ENCODE results near the gene MECP2. TPM values are rescaled to one million over a fixed set of nuclear protein-coding genes. Genes with fewer than 3 reads are reported as not detected.

The MECP2 gene
- total RNA-seq, 1 experiment from 2014 or later: 47.3 TPM

- Histone ChIP-seq H3F3A (ENCODE audit: low read length, unreplicated experiment) (no peaks in the 10 kb centered on the region), H3K9me3 (ENCODE audit: low read length) (no peaks in the 10 kb centered on the region), H3K4me2 (ENCODE audit: low read length) (peak overlapping the region; percentile 100), H3K4me3 (ENCODE audit: low read length) (peak overlapping the region; percentile 97), H4K20me1 (ENCODE audit: low read length) (no peaks in the 10 kb centered on the region), H2AFZ (ENCODE audit: low read length) (no peak overlapping the region), H3K9ac (ENCODE audit: low read length) (peak overlapping the region; percentile 95), H3K79me2 (ENCODE audit: low read length) (peaks cover 51% of the 10 kb centered on the region), H3K36me3 (ENCODE audit: low read depth, low read length) (peaks cover 18% of the 10 kb centered on the region), H3K27ac (ENCODE audit: low read length) (peak overlapping the region; percentile 48), H3K4me1 (ENCODE audit: insufficient read depth, low read length) (peaks cover 24% of the 10 kb centered on the region), H3K27me3 (ENCODE audit: low read length) (no peaks in the 10 kb centered on the region), H3K9me2 (replicated peaks; ENCODE audit: low read length) (no peaks in the 10 kb centered on the region)
- POLR2A ChIA-PET (ENCODE audit: unreplicated experiment): no interaction called here
- BruUV-seq (replicated peaks): TSS peak; percentile 43
- TF ChIP-seq EZH2 (IDR thresholded peaks at IDR 0.05; ENCODE audit: low read length, unreplicated experiment) (no peak), CTCF (conservative IDR thresholded peaks at IDR 0.05; ENCODE audit: low read depth, low read length) (no peak), EZH2phosphoT487 (IDR thresholded peaks at IDR 0.05; ENCODE audit: borderline replicate concordance, low read length) (no peak)
- DNase-seq (no peak), ATAC-seq (no peak)
- intact Hi-C loops (cut with micrococcal nuclease): no loop called here
- CTCF ChIA-PET: no interaction called here
These were observed 78.9 kb downstream of the MECP2 start for GRCh38 chrX:154018518-154019060.

GRCh38 chrX:154017766-154018517 lies 79.6 kb downstream of the MECP2 start:
- TF ChIP-seq CTCF (conservative IDR thresholded peaks at IDR 0.05; ENCODE audit: low read depth, low read length) (0 out of 2 replicates have a peak, but pooled peaks have one; percentile 9), EZH2phosphoT487 (IDR thresholded peaks at IDR 0.05; ENCODE audit: borderline replicate concordance, low read length) (no peak), EZH2 (IDR thresholded peaks at IDR 0.05; ENCODE audit: low read length, unreplicated experiment) (no peak)
- POLR2A ChIA-PET (ENCODE audit: unreplicated experiment): no interaction called here
- BruUV-seq (replicated peaks): no TSS peak
- H3K4me2 ChIP-seq (ENCODE audit: low read length): peak overlapping the region; percentile 100
- peaks cover 51% of the 10 kb centered on the region for H3K79me2 ChIP-seq (ENCODE audit: low read length)
- H3K36me3 ChIP-seq (ENCODE audit: low read depth, low read length): peaks cover 24% of the 10 kb centered on the region
- no peak overlapping the region for H3K27ac ChIP-seq (ENCODE audit: low read length)
- no peak for DNase-seq
- 0 out of 2 replicates have a peak, but pooled peaks cover 3% of the 10 kb centered on the region for H4K20me1 ChIP-seq (ENCODE audit: low read length)
- peak overlapping the region; percentile 97 for H3K4me3 ChIP-seq (ENCODE audit: low read length)
- H3K27me3 ChIP-seq (ENCODE audit: low read length): no peaks in the 10 kb centered on the region
- H2AFZ ChIP-seq (ENCODE audit: low read length): no peak overlapping the region
- peaks cover 24% of the 10 kb centered on the region for H3K4me1 ChIP-seq (ENCODE audit: insufficient read depth, low read length)
- H3F3A ChIP-seq (ENCODE audit: low read length, unreplicated experiment): no peaks in the 10 kb centered on the region
- CTCF ChIA-PET: no interaction called here
- no peaks in the 10 kb centered on the region for H3K9me2 ChIP-seq (replicated peaks; ENCODE audit: low read length)
- ATAC-seq: no peak
- H3K9ac ChIP-seq (ENCODE audit: low read length): peak overlapping the region; percentile 95
- intact Hi-C loops (cut with micrococcal nuclease): no loop called here
- no peaks in the 10 kb centered on the region for H3K9me3 ChIP-seq (ENCODE audit: low read length)

All from PC-3 (cell line).